Medulla oblongata (tissue), 1 donor: ENCODE results near the gene TRMT1L.
"Not testable (repeated sequence)": the region's sequence is repeated elsewhere in the genome, so short reads cannot be mapped to it uniquely, and the experiment has no call there.

Experiments
- DNase-seq: peaks from one replicate; pipeline ENCODE4 v3.0.0-alpha.2; 2015; ENCODE audit errors: extremely low spot score

Gene TRMT1L, protein sequence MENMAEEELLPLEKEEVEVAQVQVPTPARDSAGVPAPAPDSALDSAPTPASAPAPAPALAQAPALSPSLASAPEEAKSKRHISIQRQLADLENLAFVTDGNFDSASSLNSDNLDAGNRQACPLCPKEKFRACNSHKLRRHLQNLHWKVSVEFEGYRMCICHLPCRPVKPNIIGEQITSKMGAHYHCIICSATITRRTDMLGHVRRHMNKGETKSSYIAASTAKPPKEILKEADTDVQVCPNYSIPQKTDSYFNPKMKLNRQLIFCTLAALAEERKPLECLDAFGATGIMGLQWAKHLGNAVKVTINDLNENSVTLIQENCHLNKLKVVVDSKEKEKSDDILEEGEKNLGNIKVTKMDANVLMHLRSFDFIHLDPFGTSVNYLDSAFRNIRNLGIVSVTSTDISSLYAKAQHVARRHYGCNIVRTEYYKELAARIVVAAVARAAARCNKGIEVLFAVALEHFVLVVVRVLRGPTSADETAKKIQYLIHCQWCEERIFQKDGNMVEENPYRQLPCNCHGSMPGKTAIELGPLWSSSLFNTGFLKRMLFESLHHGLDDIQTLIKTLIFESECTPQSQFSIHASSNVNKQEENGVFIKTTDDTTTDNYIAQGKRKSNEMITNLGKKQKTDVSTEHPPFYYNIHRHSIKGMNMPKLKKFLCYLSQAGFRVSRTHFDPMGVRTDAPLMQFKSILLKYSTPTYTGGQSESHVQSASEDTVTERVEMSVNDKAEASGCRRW

GRCh38 chr1:185156854-185157598, at the start of gene TRMT1L, which contains the start of gene SWT1:
TRMT1L (minus strand) TSS chr1:185156953; CDS start chr1:185156712, 241 bp downstream.
SWT1 (plus strand) TSS chr1:185157167; CDS start chr1:185160842, 3,675 bp downstream.
- DNase-seq = peak; percentile 100

GRCh38 chr1:185200889-185201288, 44.1 kb upstream of the TRMT1L start:
- no peak for DNase-seq

GRCh38 chr1:185198712-185199111, 42.0 kb upstream of the TRMT1L start:
- not testable (repeated sequence) for DNase-seq

DNA sequence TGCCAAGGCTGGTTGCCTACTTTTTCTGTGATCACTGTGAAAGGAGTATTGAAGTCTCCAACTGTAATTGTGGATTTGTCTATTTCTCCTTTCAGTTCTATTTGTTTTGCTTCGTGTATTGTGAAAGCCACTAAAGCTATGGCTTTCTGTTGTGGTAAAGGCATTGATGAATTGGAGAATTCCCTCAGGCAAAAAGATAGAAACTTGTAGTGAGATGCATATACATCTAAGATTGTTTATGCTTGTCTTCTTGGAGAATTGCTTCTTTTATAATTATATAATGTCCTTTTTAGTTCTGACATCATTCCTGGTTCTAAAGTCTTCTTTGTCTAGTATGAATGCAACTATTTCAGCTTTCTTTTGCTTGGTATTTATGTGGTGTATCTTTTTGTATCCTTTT, 37.0 kb upstream of the TRMT1L start:
- no peak for DNase-seq

- DNase-seq = peak; percentile 84
These were observed 13.6 kb upstream of the TRMT1L start for GRCh38 chr1:185170291-185170848.

GRCh38 chr1:185166106-185166505, 9.4 kb upstream of the TRMT1L start:
- DNase-seq = no peak

DNA sequence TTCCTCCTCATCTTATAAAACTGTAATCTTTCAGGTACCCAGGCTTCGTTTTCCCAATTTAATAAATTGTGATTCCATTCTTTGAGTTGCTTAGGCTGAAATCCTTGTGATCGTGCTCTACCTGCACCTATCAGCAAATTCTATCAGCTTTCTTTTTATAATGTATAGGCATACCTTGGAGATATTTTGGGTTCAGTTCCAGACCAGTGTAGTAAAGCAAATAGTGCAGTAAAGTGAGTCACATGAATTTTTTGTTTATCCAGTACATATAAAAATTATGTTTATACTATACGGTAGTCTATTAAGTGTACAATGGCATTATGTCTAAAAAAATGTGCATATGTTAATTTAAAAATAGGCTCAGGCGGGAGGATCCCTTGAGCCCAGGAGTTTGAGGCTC, 5.7 kb upstream of the TRMT1L start:
- DNase-seq = no peak

GRCh38 chr1:185159966-185160365, 3.2 kb upstream of the TRMT1L start:
- DNase-seq = no peak

GRCh38 chr1:185158800-185159199, 2.0 kb upstream of the TRMT1L start:
- no peak for DNase-seq

DNA sequence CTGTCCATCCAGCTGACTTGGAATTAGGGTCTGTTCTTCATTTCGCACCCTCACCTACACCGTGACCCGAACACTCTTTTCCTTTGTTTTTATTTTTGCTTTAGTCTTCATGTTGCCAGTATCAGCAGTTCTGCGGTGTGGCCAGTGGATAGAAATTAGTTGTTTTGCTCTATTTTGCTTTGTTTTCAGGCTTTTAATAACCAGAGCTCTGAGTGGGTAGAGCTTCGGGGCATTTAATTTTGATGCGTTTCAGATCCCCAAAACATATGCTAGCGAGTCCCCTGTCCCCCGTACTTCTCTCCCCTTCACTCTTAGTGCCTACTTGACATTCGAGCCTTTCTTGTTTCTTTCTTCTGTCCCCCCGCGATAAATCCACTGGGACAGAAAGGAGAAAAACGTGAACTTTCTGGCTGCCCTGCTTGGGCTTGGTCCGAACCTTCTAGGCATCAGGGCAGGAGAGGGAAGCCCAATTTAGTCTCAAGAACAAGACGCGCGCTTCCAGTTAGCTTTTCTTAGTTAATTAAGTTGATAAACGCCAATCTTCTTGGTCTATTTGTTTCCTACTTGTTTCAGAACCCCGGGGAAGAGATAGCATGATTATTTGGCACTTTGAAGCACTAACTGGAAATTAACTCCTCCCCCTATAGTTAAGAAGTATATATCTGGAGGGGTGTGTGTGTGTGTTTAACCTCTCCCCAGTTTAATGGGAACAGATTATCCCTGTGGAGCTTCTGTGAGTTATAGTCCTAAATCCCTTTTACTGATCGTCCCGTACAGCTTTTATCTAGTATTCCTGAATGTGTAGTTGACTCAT, 1.1 kb upstream of the TRMT1L start:
- DNase-seq = peak; percentile 55

- peak; percentile 55 for DNase-seq
These were observed 382 bp downstream of the TRMT1L start for GRCh38 chr1:185156288-185156853.

DNA sequence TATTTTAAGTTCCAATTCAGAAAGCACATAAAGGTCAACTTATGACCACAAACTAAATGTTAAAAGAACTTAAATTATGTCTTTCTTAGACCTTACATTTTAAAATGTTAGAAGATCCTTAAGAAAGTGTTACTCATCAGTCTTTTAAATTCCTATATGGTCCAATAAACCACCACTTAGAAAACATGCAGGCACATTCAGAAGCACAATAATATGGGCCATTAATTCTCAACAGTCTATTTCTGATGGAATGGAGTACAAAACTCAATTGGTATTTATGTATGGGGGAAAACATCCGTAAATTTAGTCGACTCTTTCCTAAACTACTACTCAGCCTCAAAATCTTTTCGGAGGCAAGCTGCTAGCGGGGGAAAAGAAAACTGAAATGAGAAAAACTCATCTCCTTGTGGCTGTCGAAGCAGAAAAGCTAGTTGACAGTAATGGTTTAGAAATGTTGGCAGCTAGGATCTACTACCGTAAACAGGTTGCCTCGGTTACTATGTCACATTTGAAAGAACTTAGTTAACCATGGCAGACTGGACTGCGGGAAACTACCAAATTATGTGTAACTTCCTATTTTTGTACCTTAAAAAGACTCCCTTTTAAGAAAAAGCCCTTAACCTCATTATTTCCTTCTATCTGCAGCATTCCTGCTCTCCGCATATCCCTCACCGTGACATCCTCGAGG, 1.0 kb downstream of the TRMT1L start:
- peak; percentile 46 for DNase-seq

DNA sequence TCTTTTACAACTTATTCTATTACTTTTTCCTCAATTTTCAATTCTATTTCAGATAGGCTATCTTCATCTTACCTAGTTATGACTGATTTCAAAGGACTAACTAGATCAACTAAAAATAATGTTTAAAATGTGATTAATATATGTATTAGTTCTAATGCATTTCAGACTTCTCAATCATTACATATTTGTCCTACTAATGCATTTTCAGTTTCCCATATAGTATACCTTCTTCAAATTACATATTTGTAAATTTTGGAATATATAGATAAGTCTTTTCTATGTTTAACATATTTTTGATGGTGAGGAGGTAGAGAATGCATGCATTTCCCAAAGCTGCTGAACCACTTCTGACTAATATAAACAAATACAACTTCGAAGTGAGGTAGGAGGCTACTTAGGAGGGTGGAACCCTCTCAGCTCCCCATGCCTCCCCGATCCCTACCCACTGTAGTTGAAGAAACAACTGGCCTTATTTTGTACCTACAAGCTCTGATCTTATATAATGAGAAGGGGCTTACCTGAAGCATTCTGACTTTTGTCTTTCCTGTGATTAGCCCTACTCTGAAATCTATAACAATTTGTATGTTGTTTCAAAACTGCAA, 1.7 kb downstream of the TRMT1L start:
- no peak for DNase-seq

DNA sequence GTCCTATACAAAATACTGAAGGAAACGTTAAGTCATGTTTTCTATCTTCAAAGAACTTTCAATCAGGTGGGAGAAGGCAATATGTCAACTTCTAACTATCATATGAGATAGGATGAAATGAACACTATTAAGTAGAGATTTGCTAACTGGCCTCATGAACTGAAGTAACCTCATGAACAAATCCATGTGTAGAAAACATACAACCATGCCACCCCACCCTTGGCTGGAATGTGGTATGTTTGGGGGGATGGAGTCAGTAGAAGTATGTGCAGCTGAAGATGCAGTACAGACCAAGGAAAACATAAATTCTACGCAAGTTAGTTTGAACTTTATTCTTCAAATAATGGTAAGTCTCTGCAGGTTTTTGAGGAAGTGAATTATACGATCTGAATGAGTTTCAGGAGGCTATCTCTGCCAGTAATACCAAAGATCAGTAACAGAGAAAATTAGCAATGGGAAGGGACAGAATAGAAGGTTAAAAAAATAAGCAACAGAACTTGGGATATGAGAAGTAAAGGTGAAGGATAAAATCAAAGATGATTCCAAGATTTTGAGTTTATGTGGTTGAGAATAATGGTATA, 4.5 kb downstream of the TRMT1L start:
- DNase-seq = no peak

- no peak for DNase-seq
These were observed 5.5 kb downstream of the TRMT1L start for GRCh38 chr1:185151215-185151614.

- DNase-seq = no peak
These were observed 12.5 kb downstream of the TRMT1L start for GRCh38 chr1:185144233-185144632.

GRCh38 chr1:185139246-185139645, 17.5 kb downstream of the TRMT1L start:
- DNase-seq = no peak

DNA sequence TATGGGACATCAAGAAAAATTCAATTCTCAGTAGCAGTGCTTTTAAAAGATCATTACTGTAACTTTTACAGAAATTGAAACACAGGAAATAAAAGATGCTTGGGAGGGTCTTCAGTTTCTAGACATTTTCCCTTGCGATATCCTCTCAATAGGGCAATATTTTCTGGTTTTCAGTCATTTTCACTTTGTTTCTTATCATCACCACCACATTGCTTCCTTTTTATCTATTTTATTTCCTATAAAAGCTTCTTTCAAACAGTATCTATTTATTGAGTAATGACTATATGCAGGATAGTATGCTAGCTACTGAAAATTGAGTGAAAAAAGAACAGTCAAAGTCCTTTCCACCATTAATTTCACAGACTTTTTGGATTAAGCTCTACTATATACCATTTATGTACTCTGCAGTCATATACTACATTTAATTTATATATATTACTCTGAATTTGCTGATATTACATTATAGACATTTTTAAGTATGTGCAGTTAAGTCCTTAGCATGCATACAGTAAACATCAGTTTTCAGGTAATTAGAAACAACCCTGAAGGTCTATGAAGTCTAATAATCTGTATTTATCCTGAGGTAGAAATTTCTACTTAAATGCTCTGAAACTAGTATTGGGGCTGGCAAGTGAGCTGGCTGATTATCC, 18.7 kb downstream of the TRMT1L start:
- DNase-seq = no peak

GRCh38 chr1:185132534-185132933, 24.2 kb downstream of the TRMT1L start:
- DNase-seq = no peak
